ENCODE results near the gene RFXANK.

The RFXANK gene

DNA sequence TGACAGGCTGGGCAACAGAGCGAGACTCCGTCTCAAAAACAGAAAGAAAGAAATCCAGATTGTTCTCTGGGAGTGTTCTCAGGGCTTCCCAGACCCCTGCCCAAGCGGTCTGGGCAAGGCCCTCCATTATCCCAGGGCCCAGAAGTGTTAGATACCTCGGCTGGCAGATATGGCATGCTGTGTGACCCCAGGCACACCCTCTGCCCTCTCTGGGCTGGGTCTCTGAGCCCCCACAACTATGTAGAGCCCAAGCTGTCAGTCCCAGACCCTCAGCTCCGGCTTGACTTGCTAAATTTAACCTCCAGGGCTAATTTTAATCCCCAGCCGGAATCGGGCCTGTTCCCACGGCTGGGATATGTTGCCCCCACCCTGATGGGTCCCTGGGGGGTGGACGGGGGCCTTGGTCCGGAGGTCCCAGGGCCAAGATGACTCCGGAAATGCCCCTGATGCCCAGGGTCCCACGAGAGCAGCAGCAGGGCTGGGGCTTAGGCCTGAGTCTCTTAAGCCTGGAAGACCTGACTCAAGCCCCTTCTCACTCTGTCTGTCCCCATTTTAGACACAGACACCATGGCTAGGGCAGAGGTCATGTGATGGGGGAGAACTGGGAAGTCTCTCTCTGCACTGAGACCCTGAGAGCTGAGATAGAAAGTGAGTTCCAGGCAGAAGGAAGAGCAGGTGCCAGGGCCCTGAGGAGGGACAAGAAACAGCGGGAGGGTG lies 39.2 kb upstream of the RFXANK start:
- H3K4me3 ChIP-seq (ENCODE audit: low read depth in 1 of 2, low read length in 2 of 2): no peak overlapping the region
- no peak overlapping the region for H3K27ac ChIP-seq (ENCODE audit: low read depth, low read length)
- H3K9ac ChIP-seq (ENCODE audit: low read depth in 1 of 2, low read length in 2 of 2): no peak overlapping the region
- H3K36me3 ChIP-seq (ENCODE audit: control insufficient read depth in 1 of 2, insufficient read depth in 2 of 2, low read length in 2 of 2): peaks cover 9 to 18% of the 10 kb centered on the region in 2 donors
- H3K9me3 ChIP-seq (ENCODE audit: control insufficient read depth in 1 of 2, low read length in 2 of 2): no peaks in the 10 kb centered on the region
- no peaks in the 10 kb centered on the region for H3K4me1 ChIP-seq (ENCODE audit: control insufficient read depth in 1 of 2, insufficient read depth in 2 of 2, low read length in 2 of 2)
- H3K27me3 ChIP-seq (ENCODE audit: control insufficient read depth in 1 of 2, insufficient read depth in 2 of 2, low read length in 2 of 2): no peaks in the 10 kb centered on the region

DNA sequence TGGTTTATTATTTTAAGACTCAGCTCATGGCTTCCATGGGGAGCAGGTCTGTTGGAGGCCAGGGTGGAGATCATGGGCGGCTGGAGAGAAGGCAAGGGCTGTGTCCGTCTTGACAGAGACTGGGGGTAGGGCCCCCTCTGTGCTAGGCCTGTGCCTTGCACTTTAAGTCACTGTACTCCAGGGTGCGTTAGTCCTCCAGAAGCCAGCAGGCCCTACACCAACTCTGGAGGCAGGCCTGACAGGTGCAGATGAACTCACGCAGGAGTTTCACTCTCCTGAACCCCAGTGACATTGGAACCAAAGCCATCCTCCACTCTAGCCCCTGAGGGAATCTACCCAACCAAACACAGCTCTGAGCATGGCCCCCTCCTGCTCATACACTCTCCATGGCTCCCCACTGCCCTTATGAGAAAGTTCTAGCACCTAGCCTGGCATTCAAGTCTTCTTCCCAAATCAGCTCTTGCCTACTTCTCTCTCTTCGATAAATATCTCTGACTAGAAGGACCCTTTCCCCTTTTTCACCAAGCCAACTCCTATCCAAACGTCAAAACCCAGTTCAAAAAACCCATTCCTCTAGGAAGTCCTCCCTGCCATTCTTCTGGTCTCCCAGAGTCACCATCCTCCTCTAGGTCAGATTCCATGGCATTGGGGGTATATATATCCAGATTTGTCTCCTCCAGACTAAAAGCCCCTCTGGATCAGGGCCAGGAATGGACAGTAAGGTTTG lies 37.1 kb upstream of the RFXANK start:
- H3K27ac ChIP-seq (ENCODE audit: low read depth, low read length): no peak overlapping the region
- peaks cover 0 to 10% of the 10 kb centered on the region in 2 donors for H3K36me3 ChIP-seq (ENCODE audit: control insufficient read depth in 1 of 2, insufficient read depth in 2 of 2, low read length in 2 of 2)
- no peaks in the 10 kb centered on the region for H3K9me3 ChIP-seq (ENCODE audit: control insufficient read depth in 1 of 2, low read length in 2 of 2)
- H3K4me3 ChIP-seq (ENCODE audit: low read depth in 1 of 2, low read length in 2 of 2): no peak overlapping the region
- no peaks in the 10 kb centered on the region for H3K4me1 ChIP-seq (ENCODE audit: control insufficient read depth in 1 of 2, insufficient read depth in 2 of 2, low read length in 2 of 2)
- H3K9ac ChIP-seq (ENCODE audit: low read depth in 1 of 2, low read length in 2 of 2): no peak overlapping the region
- no peaks in the 10 kb centered on the region for H3K27me3 ChIP-seq (ENCODE audit: control insufficient read depth in 1 of 2, insufficient read depth in 2 of 2, low read length in 2 of 2)

DNA sequence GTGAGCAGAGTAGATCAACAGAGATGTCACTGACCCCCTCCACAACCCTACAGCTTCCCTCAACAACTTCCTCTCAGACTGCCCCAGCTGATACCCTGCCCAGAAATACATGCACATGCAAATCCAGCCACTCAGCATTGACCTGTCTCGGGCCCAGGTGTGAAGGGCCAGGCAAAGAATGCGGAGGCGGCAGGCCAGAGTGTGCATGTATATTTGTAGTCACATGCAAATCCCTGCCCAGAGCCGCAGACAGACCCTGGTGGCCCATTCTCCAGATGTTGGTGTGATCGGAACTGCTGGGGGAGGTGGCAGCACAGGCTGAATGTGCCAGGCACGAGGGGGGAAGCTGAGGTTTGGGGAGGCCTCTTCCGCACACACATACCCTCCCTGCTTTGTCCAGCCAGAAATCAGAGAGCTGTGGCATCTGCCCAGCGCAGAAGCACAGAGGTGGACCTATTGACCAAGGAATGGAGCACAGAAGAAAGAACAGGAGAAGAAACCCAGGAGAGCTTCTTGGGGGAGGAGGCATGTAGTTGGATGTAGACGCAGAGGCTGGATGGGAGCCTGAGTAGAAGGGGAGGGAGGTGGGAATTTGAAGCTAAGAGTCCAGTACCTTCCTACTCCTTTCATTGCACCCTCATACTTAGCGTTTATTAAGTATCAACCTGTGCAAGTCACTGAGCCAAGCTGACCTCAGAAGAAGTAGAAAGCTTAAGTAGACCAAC lies 36.4 kb upstream of the RFXANK start:
- Histone ChIP-seq H3K27me3 (ENCODE audit: control insufficient read depth in 1 of 2, insufficient read depth in 2 of 2, low read length in 2 of 2) (no peaks in the 10 kb centered on the region), H3K36me3 (ENCODE audit: control insufficient read depth in 1 of 2, insufficient read depth in 2 of 2, low read length in 2 of 2) (peaks cover 0 to 10% of the 10 kb centered on the region in 2 donors), H3K27ac (ENCODE audit: low read depth, low read length) (no peak overlapping the region), H3K4me3 (ENCODE audit: low read depth in 1 of 2, low read length in 2 of 2) (no peak overlapping the region), H3K9ac (ENCODE audit: low read depth in 1 of 2, low read length in 2 of 2) (no peak overlapping the region), H3K9me3 (ENCODE audit: control insufficient read depth in 1 of 2, low read length in 2 of 2) (no peaks in the 10 kb centered on the region), H3K4me1 (ENCODE audit: control insufficient read depth in 1 of 2, insufficient read depth in 2 of 2, low read length in 2 of 2) (no peaks in the 10 kb centered on the region)

DNA sequence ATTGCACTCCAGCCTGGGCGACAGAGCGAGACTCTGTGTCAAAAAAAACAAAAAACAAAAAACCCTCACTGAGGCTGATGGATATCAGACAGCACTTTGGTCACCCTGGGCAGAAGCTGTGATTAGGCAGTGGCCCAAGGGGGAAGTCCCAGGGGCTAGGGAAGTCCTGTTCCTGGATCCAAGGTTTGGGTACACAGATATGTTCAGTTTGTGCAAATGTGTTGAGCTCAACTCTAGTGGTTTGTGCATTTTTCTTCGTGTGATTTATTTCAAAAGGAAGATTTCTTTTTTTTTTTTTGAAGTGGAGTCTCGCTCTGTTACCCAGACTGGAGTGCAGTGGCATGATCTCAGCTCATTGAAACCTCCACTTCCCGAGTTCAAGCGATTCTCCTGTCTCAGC lies 34.2 kb upstream of the RFXANK start:
- H3K9ac ChIP-seq (ENCODE audit: low read depth in 1 of 2, low read length in 2 of 2): no peak overlapping the region
- H3K36me3 ChIP-seq (ENCODE audit: control insufficient read depth in 1 of 2, insufficient read depth in 2 of 2, low read length in 2 of 2): peaks cover 0 to 10% of the 10 kb centered on the region in 2 donors
- H3K4me3 ChIP-seq (ENCODE audit: low read depth in 1 of 2, low read length in 2 of 2): no peak overlapping the region
- H3K4me1 ChIP-seq (ENCODE audit: control insufficient read depth in 1 of 2, insufficient read depth in 2 of 2, low read length in 2 of 2): no peaks in the 10 kb centered on the region
- H3K27ac ChIP-seq (ENCODE audit: low read depth, low read length): no peak overlapping the region
- no peaks in the 10 kb centered on the region for H3K27me3 ChIP-seq (ENCODE audit: control insufficient read depth in 1 of 2, insufficient read depth in 2 of 2, low read length in 2 of 2)
- H3K9me3 ChIP-seq (ENCODE audit: control insufficient read depth in 1 of 2, low read length in 2 of 2): no peaks in the 10 kb centered on the region

DNA sequence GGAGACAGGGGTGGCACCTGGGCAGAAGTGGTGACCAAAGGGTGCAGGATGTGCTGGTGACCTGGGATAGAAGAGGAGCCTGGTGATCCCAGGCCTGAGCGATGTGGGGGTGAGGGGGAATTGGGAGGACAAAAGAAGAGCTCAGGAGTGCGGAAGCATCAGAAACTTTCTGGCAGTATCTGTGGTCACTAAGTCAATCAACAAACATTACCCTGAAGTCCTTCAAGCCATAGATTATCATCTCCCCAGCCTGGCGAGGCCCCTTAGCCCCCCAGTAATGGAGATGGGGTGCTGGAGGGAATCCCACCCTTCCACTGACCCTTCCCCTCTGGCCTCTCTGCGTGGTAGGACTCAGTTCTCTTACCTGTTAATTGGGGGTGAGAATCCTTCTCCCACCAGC lies 32.5 kb upstream of the RFXANK start:
- H3K9ac ChIP-seq (ENCODE audit: low read depth in 1 of 2, low read length in 2 of 2): no peak overlapping the region
- no peaks in the 10 kb centered on the region for H3K4me1 ChIP-seq (ENCODE audit: control insufficient read depth in 1 of 2, insufficient read depth in 2 of 2, low read length in 2 of 2)
- no peaks in the 10 kb centered on the region for H3K27me3 ChIP-seq (ENCODE audit: control insufficient read depth in 1 of 2, insufficient read depth in 2 of 2, low read length in 2 of 2)
- no peak overlapping the region for H3K4me3 ChIP-seq (ENCODE audit: low read depth in 1 of 2, low read length in 2 of 2)
- H3K36me3 ChIP-seq (ENCODE audit: control insufficient read depth in 1 of 2, insufficient read depth in 2 of 2, low read length in 2 of 2): peaks cover 0 to 10% of the 10 kb centered on the region in 2 donors
- no peak overlapping the region for H3K27ac ChIP-seq (ENCODE audit: low read depth, low read length)
- H3K9me3 ChIP-seq (ENCODE audit: control insufficient read depth in 1 of 2, low read length in 2 of 2): no peaks in the 10 kb centered on the region

DNA sequence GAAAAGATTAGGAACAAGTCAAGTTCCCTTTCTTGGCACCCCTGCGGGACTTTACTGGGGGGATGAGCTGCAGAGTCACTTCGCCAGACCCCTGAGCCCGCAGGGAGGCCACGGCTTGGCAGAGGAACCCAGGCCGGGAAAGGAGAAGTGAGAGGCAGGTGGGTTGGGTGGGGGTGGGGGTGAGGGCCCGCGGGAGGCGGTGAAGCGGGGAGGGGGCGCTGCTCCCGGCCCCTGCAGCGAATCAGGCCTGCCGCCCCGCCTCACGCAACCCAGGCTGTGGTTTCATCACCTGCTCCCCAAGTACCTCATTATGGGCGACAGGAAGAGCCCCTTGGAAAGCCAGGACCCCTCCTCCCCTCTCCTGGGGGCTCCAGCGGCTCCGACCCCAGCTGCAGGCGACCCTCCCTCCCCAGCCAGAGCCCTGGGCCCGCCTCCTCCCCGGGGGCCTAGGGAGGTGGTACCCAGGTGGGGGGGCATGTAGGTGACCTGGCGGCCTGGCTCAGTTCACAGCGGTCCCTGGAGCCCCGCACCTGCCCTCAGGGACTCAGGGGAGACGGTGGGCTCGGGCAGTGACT lies 31.5 kb upstream of the RFXANK start:
- peaks cover 0 to 6% of the 10 kb centered on the region in 2 donors for H3K36me3 ChIP-seq (ENCODE audit: control insufficient read depth in 1 of 2, insufficient read depth in 2 of 2, low read length in 2 of 2)
- no peak overlapping the region for H3K4me3 ChIP-seq (ENCODE audit: low read depth in 1 of 2, low read length in 2 of 2)
- H3K4me1 ChIP-seq (ENCODE audit: control insufficient read depth in 1 of 2, insufficient read depth in 2 of 2, low read length in 2 of 2): no peaks in the 10 kb centered on the region
- H3K27me3 ChIP-seq (ENCODE audit: control insufficient read depth in 1 of 2, insufficient read depth in 2 of 2, low read length in 2 of 2): no peaks in the 10 kb centered on the region
- H3K9ac ChIP-seq (ENCODE audit: low read depth in 1 of 2, low read length in 2 of 2): no peak overlapping the region
- H3K27ac ChIP-seq (ENCODE audit: low read depth, low read length): no peak overlapping the region
- H3K9me3 ChIP-seq (ENCODE audit: control insufficient read depth in 1 of 2, low read length in 2 of 2): no peaks in the 10 kb centered on the region

DNA sequence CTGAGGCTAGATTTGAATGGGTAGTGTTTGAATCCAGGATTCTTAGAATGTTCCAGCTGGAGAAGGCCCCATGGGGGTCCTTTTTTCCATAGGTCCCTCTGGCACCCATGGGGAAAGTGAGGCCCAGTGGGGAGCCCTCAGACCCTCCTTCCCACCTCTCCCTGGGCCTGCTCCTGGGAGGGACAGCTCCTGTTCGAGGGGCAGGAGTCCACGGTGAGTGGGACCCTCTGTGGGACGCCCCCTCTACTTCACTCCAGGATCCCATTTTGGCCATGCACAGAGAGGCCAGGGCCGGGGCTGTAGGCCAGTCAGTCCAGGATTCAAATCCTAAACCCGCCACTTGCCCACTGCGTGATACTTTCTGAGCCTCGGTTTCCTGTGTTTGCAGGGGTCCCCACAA lies 29.6 kb upstream of the RFXANK start:
- no peak overlapping the region for H3K9ac ChIP-seq (ENCODE audit: low read depth in 1 of 2, low read length in 2 of 2)
- H3K4me3 ChIP-seq (ENCODE audit: low read depth in 1 of 2, low read length in 2 of 2): no peak overlapping the region
- H3K36me3 ChIP-seq (ENCODE audit: control insufficient read depth in 1 of 2, insufficient read depth in 2 of 2, low read length in 2 of 2): no peaks in the 10 kb centered on the region
- H3K27ac ChIP-seq (ENCODE audit: low read depth, low read length): no peak overlapping the region
- H3K27me3 ChIP-seq (ENCODE audit: control insufficient read depth in 1 of 2, insufficient read depth in 2 of 2, low read length in 2 of 2): no peaks in the 10 kb centered on the region
- H3K4me1 ChIP-seq (ENCODE audit: control insufficient read depth in 1 of 2, insufficient read depth in 2 of 2, low read length in 2 of 2): no peaks in the 10 kb centered on the region
- H3K9me3 ChIP-seq (ENCODE audit: control insufficient read depth in 1 of 2, low read length in 2 of 2): no peaks in the 10 kb centered on the region

DNA sequence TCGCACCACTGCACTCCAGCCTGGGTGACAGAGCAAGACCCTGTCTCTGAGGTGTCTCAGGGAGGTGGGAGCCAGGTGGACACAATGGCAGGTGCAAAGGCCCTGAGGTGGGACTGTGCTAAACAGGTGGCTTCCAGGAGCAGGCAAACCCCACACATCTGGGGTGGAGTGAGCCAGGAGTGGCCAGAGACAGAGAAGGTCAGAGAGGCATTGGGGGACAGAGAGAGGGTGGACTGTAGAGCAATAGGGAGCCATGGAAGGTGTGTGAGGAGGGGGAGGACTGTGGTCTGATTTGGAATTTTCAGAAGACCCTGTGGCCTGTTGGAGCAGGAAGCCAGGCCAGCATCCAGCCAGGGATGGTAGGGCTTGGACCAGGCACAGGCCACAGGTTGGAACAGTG lies 26.7 kb upstream of the RFXANK start:
- H3K27ac ChIP-seq (ENCODE audit: low read depth, low read length): no peak overlapping the region
- H3K4me3 ChIP-seq (ENCODE audit: low read depth in 1 of 2, low read length in 2 of 2): no peak overlapping the region
- no peaks in the 10 kb centered on the region for H3K9me3 ChIP-seq (ENCODE audit: control insufficient read depth in 1 of 2, low read length in 2 of 2)
- H3K4me1 ChIP-seq (ENCODE audit: control insufficient read depth in 1 of 2, insufficient read depth in 2 of 2, low read length in 2 of 2): peaks cover 4 to 6% of the 10 kb centered on the region in 2 donors
- no peak overlapping the region for H3K9ac ChIP-seq (ENCODE audit: low read depth in 1 of 2, low read length in 2 of 2)
- no peaks in the 10 kb centered on the region for H3K36me3 ChIP-seq (ENCODE audit: control insufficient read depth in 1 of 2, insufficient read depth in 2 of 2, low read length in 2 of 2)
- H3K27me3 ChIP-seq (ENCODE audit: control insufficient read depth in 1 of 2, insufficient read depth in 2 of 2, low read length in 2 of 2): no peaks in the 10 kb centered on the region

DNA sequence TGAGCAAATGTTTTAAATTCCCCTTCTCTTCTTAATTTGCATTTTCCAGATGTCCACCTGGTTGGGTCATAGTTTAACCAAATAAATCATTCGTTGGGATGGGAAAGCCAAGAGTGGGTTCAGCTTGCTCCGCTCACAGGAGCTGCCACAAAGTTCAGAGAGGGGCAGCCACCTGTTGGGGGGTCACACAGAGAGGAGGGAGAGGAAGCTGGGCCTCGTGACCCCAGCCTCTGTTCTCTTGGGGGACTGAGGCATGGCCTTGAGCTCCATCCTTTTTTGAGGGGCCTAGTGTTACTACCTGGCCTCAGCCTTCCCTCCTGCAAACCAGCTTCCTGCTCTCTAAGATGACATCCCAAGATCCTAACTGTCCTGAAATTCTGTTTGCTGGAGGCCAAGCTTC lies 24.4 kb upstream of the RFXANK start:
- H3K27ac ChIP-seq (ENCODE audit: low read depth, low read length): no peak overlapping the region
- H3K9me3 ChIP-seq (ENCODE audit: control insufficient read depth in 1 of 2, low read length in 2 of 2): no peaks in the 10 kb centered on the region
- no peak overlapping the region for H3K4me3 ChIP-seq (ENCODE audit: low read depth in 1 of 2, low read length in 2 of 2)
- peaks cover 4 to 8% of the 10 kb centered on the region in 2 donors for H3K4me1 ChIP-seq (ENCODE audit: control insufficient read depth in 1 of 2, insufficient read depth in 2 of 2, low read length in 2 of 2)
- H3K27me3 ChIP-seq (ENCODE audit: control insufficient read depth in 1 of 2, insufficient read depth in 2 of 2, low read length in 2 of 2): no peaks in the 10 kb centered on the region
- no peak overlapping the region for H3K9ac ChIP-seq (ENCODE audit: low read depth in 1 of 2, low read length in 2 of 2)
- H3K36me3 ChIP-seq (ENCODE audit: control insufficient read depth in 1 of 2, insufficient read depth in 2 of 2, low read length in 2 of 2): no peaks in the 10 kb centered on the region

Measured in duodenal mucosa (tissue), 2 donors.